PC-9 (cell line): ENCODE measurements around the gene PHYHIPL.

Source experiments
- EZH2 ChIP-seq: fragments of 200-600 bp; sonication (generic); IDR thresholded peaks from 2 replicates; pipeline ENCODE4 v1.8.0; 2017; ENCODE audit warnings: antibody characterized with exemption, low read depth
- TF ChIP-seq, protein P1 (sequence below): fragments of 200-600 bp; sonication (generic); conservative IDR thresholded peaks from 2 replicates; pipeline ENCODE4 v1.6.1; 2017; ENCODE audit warnings: mixed run types, antibody characterized with exemption, mild to moderate bottlenecking, moderate library complexity

DNA sequence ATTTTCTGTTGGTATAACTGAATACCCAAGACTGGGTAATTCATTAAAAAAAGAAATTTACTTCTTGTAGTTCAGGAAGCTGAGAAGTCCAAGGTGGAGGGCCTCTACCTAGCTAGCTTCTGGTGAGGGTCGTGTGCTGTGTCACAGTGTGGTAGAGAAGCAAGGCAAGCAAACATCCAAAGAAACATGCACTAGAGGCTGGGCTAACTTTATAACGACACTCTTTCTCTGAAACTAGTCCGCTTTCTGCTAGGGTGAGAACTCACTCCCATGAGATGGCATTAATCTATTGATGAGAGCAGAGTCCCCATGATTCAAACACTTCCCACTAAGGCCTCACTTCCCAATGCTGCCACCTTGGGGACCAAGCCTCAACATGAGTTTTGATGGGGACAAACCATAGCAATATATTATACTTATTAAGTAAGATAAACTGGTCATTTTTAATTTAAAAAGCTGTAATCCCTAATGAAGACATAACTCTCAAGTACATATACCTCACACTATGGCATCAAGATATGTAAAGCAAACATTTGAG lies 50.8 kb downstream of the PHYHIPL start:
- TF ChIP-seq, protein P1, sequence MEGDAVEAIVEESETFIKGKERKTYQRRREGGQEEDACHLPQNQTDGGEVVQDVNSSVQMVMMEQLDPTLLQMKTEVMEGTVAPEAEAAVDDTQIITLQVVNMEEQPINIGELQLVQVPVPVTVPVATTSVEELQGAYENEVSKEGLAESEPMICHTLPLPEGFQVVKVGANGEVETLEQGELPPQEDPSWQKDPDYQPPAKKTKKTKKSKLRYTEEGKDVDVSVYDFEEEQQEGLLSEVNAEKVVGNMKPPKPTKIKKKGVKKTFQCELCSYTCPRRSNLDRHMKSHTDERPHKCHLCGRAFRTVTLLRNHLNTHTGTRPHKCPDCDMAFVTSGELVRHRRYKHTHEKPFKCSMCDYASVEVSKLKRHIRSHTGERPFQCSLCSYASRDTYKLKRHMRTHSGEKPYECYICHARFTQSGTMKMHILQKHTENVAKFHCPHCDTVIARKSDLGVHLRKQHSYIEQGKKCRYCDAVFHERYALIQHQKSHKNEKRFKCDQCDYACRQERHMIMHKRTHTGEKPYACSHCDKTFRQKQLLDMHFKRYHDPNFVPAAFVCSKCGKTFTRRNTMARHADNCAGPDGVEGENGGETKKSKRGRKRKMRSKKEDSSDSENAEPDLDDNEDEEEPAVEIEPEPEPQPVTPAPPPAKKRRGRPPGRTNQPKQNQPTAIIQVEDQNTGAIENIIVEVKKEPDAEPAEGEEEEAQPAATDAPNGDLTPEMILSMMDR, result no peak
- no peak for TF ChIP-seq EZH2
